IMR-90 (cell line): ENCODE results near the gene MIER2. TPM values are rescaled to one million over a fixed set of nuclear protein-coding genes. Genes with fewer than 3 reads are reported as not detected.

ENCODE experiments used
- ATAC-seq: fragments of 200-7000 bp; cut with Tn5 transposase; 2 replicates; pipeline ENCODE4 v1.9.1; 2020; ENCODE audit warnings: low read depth, mild to moderate bottlenecking, moderate library complexity
- BruUV-seq: library from RNA; stranded (reverse); fragments of 400-500 nt; replicated peaks from 2 replicates; lab custom pipeline; 2021; lab: Mats Ljungman, UMichigan
- CTCF ChIA-PET: fragments of 300-600 bp; formaldehyde crosslinking; extraction: SDS; loops from one replicate; lab custom pipeline; 2021; ENCODE audit warnings: antibody characterized with exemption; lab: Yijun Ruan, JAX
- POLR2A ChIA-PET: fragments of 300-600 bp; sonication (Branson Sonifier 250); formaldehyde crosslinking; loops from one replicate; lab custom pipeline; 2022; ENCODE audit warnings: antibody characterized with exemption; ENCODE audit not compliant: unreplicated experiment; lab: Charles Lee
- DNase-seq: peaks from one replicate; pipeline ENCODE4 v3.0.0; 2013
- H2AFZ ChIP-seq: replicated peaks from 2 replicates; pipeline ENCODE3; 2013; ENCODE audit warnings: low read length, mild to moderate bottlenecking; ENCODE audit not compliant: poor library complexity
- H2AK5ac ChIP-seq: 2 replicates; pipeline ENCODE4 v1.6.1; 2013; ENCODE audit warnings: low read depth, low read length, inconsistent platforms
- H2AK9ac ChIP-seq: replicated peaks from 2 replicates; pipeline ENCODE3; 2013; ENCODE audit warnings: mild to moderate bottlenecking, low read depth, low read length, moderate library complexity; ENCODE audit not compliant: poor library complexity
- H2BK120ac ChIP-seq: 2 replicates; pipeline ENCODE4 v1.6.1; 2013; ENCODE audit warnings: low read depth, low read length, inconsistent platforms
- H2BK15ac ChIP-seq: 3 replicates; pipeline ENCODE4 v1.6.1; 2013; ENCODE audit warnings: low read depth, low read length, inconsistent platforms
- H2BK20ac ChIP-seq: 2 replicates; pipeline ENCODE4 v1.6.1; 2013; ENCODE audit warnings: low read depth, mild to moderate bottlenecking, inconsistent platforms, low read length, moderate library complexity
- H2BK5ac ChIP-seq: 2 replicates; pipeline ENCODE4 v1.6.1; 2013; ENCODE audit warnings: mild to moderate bottlenecking, low read depth, low read length, inconsistent platforms; ENCODE audit not compliant: poor library complexity, severe bottlenecking
- H3K14ac ChIP-seq: replicated peaks from 2 replicates; pipeline ENCODE4 v1.6.1; 2013; ENCODE audit warnings: low read depth, low read length, inconsistent platforms
- H3K18ac ChIP-seq: 2 replicates; pipeline ENCODE4 v1.6.1; 2013; ENCODE audit warnings: low read depth, low read length, control low read depth
- H3K23ac ChIP-seq: 2 replicates; pipeline ENCODE4 v1.6.1; 2013; ENCODE audit warnings: low read depth, low read length, inconsistent platforms
- H3K27ac ChIP-seq: 2 replicates; pipeline ENCODE4 v1.5.1; 2013; ENCODE audit warnings: mild to moderate bottlenecking, control low read depth, low read length; ENCODE audit not compliant: insufficient read depth
- H3K27me3 ChIP-seq: 2 replicates; pipeline ENCODE4 v1.6.1; 2013; ENCODE audit warnings: low read length; ENCODE audit not compliant: control insufficient read depth, insufficient read depth
- H3K36me3 ChIP-seq: 2 replicates; pipeline ENCODE4 v1.6.1; 2013; ENCODE audit warnings: low read length, mixed read lengths; ENCODE audit not compliant: control insufficient read depth, insufficient read depth
- H3K4ac ChIP-seq: 2 replicates; pipeline ENCODE4 v1.6.1; 2013; ENCODE audit warnings: low read depth, low read length, inconsistent platforms
- H3K4me1 ChIP-seq: 2 replicates; pipeline ENCODE4 v1.6.1; 2013; ENCODE audit warnings: low read length, mixed read lengths; ENCODE audit not compliant: control insufficient read depth, insufficient read depth
- H3K4me2 ChIP-seq: 2 replicates; pipeline ENCODE4 v1.6.1; 2013; ENCODE audit warnings: low read depth, mild to moderate bottlenecking, control low read depth, low read length, moderate library complexity
- H3K4me3 ChIP-seq: 2 replicates; pipeline ENCODE4 v1.5.1; 2013; ENCODE audit warnings: low read depth, mild to moderate bottlenecking, control low read depth, low read length, moderate library complexity; ENCODE audit not compliant: insufficient read depth
- H3K56ac ChIP-seq: 2 replicates; pipeline ENCODE4 v1.6.1; 2013; ENCODE audit warnings: low read length, inconsistent platforms; ENCODE audit not compliant: insufficient read depth; ENCODE audit errors: extremely low read depth
- H3K79me1 ChIP-seq, 2 experiments: 2 replicates each; pipeline ENCODE4 v1.6.1; 2013; ENCODE audit warnings: low read length in 2 of 2, inconsistent platforms in 1 of 2, low read depth in 1 of 2
- H3K9ac ChIP-seq: 2 replicates; pipeline ENCODE4 v1.6.1; 2013; ENCODE audit warnings: low read depth, low read length, control low read depth
- H3K9me1 ChIP-seq: 2 replicates; pipeline ENCODE4 v1.6.1; 2013; ENCODE audit warnings: low read length, inconsistent platforms; ENCODE audit not compliant: insufficient read depth
- H3K9me3 ChIP-seq: 2 replicates; pipeline ENCODE4 v1.6.1; 2013; ENCODE audit warnings: low read length; ENCODE audit not compliant: control insufficient read depth, insufficient read depth
- H4K20me1 ChIP-seq: 2 replicates; pipeline ENCODE4 v1.6.1; 2013; ENCODE audit warnings: low read length, inconsistent platforms; ENCODE audit not compliant: insufficient read depth
- H4K5ac ChIP-seq: 2 replicates; pipeline ENCODE4 v1.6.1; 2013; ENCODE audit warnings: mild to moderate bottlenecking, low read depth, low read length, control low read depth
- H4K8ac ChIP-seq, 2 experiments: 2 replicates each; pipeline ENCODE4 v1.6.1; 2013; ENCODE audit warnings: low read depth in 2 of 2, low read length in 2 of 2, control low read depth in 1 of 2, inconsistent platforms in 1 of 2
- H4K91ac ChIP-seq: 2 replicates; pipeline ENCODE4 v1.6.1; 2013; ENCODE audit warnings: low read depth, low read length, inconsistent platforms; ENCODE audit not compliant: insufficient read depth
- CHD1 ChIP-seq: IDR thresholded peaks from 2 replicates; pipeline ENCODE4 v1.6.1; 2012; ENCODE audit warnings: low read depth, low read length, improper control_type of control experiment
- FOS ChIP-seq: fragments of 150-350 bp; IDR thresholded peaks from 2 replicates; pipeline ENCODE4 v1.6.1; 2016; ENCODE audit warnings: low read depth, low read length
- MAFK ChIP-seq: IDR thresholded peaks from 2 replicates; pipeline ENCODE4 v1.6.1; 2012; ENCODE audit warnings: low read depth, low read length, improper control_type of control experiment
- MAZ ChIP-seq: IDR thresholded peaks from 2 replicates; pipeline ENCODE4 v1.6.1; 2012; ENCODE audit warnings: low read depth, mild to moderate bottlenecking, low read length, improper control_type of control experiment, moderate library complexity, borderline replicate concordance
- MXI1 ChIP-seq: IDR thresholded peaks from 2 replicates; pipeline ENCODE4 v1.6.1; 2012; ENCODE audit warnings: low read depth, mild to moderate bottlenecking, low read length, moderate library complexity, borderline replicate concordance
- POLR2A ChIP-seq: IDR thresholded peaks from 2 replicates; pipeline ENCODE4 v1.6.1; 2012; ENCODE audit warnings: mild to moderate bottlenecking, low read depth, low read length
- RAD21 ChIP-seq: IDR thresholded peaks from 2 replicates; pipeline ENCODE4 v1.6.1; 2012; ENCODE audit warnings: low read length, improper control_type of control experiment
- RCOR1 ChIP-seq: IDR thresholded peaks from 2 replicates; pipeline ENCODE4 v1.6.1; 2012; ENCODE audit warnings: mild to moderate bottlenecking, low read length, improper control_type of control experiment; ENCODE audit not compliant: insufficient replicate concordance
- RFX5 ChIP-seq: IDR thresholded peaks from 2 replicates; pipeline ENCODE4 v1.8.0; 2012; ENCODE audit warnings: low read depth, mild to moderate bottlenecking, low read length, moderate library complexity
- SMC3 ChIP-seq: fragments of 150-350 bp; IDR thresholded peaks from 2 replicates; pipeline ENCODE4 v1.6.1; 2016; ENCODE audit warnings: low read depth, mild to moderate bottlenecking, antibody characterized with exemption, low read length, moderate library complexity
- WGBS, 2 experiments: methylation state at CpG; one replicate each; pipeline versions ENCODE4 v1.1.5 to v1.1.7; 2013; ENCODE audit warnings: missing lambda C conversion rate in 2 of 2; ENCODE audit not compliant: insufficient read length in 1 of 2; ENCODE audit errors: extremely low coverage in 2 of 2; 5-methylcytosine and 5-hydroxymethylcytosine counted together
- dilution Hi-C: fragments of 300-500 bp; cut with HindIII; formaldehyde crosslinking; loops from one replicate; pipeline ENCODE4 v1.14.3; 2018; ENCODE audit warnings: low sequenced_read_pairs; ENCODE audit not compliant: unreplicated experiment
- in situ Hi-C: fragments of 300-500 bp; cut with MboI; formaldehyde crosslinking; loops from 3 replicates; pipeline ENCODE4 v1.14.3; 2019; ENCODE audit warnings: low sequenced_read_pairs, inconsistent platforms, mixed read lengths
- intact Hi-C: fragments of 100-400 bp; cut with micrococcal nuclease; formaldehyde crosslinking; loops from 2 replicates; pipeline ENCODE4 v1.10.0; 2022
- polyA plus RNA-seq, 3 experiments: library from polyadenylated mRNA; depleted of rRNA; stranded (reverse); fragments of >200 nt; gene quantifications; 2 replicates each; pipeline ENCODE4 v1.2.3, GENCODE V29; 2012; ENCODE audit warnings: low replicate concordance in 1 of 3
- total RNA-seq: library from RNA; depleted of rRNA; stranded (reverse); fragments of >200 nt; gene quantifications from 2 replicates; pipeline ENCODE4 v1.2.3, GENCODE V29; 2012
- TF ChIP-seq, protein P1 (sequence below): conservative IDR thresholded peaks from 2 replicates; pipeline ENCODE4 v1.5.1; 2012; ENCODE audit warnings: mild to moderate bottlenecking, low read depth, low read length, improper control_type of control experiment
- TF ChIP-seq, protein P2 (sequence below): fragments of 150-350 bp; IDR thresholded peaks from 2 replicates; pipeline ENCODE4 v1.6.1; 2016; ENCODE audit warnings: low read depth, mild to moderate bottlenecking, low read length, moderate library complexity, borderline replicate concordance

Gene MIER2
- total and polyA plus RNA-seq, 2 of the 4 experiments (the other 2 are of a cell fraction): 28.0 to 28.4 TPM

DNA sequence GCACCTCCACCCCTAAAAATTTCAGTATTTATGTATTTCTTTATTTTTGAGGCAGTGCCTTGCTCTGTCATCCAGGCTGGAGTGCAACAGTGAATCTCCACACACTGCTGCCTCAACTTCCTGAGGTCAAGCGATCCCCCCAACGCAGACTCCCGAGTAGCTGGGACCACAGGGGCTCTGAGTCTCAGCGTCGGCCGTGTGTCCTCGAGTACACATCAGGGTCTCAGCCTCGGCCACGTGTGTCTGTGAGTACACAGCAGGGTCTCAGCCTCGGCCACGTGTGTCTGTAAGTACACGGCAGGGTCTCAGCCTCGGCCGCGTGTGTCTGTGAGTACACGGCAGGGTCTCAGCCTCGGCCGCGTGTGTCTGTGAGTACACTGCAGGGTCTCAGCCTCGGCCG lies 43.2 kb upstream of the MIER2 start:
- Histone ChIP-seq H3K4ac (no peak overlapping the region), H3K27ac (no peak overlapping the region), H3K9ac (no peak overlapping the region), H2BK5ac (no peak overlapping the region), H3K56ac (no peak overlapping the region), H2AK5ac (no peak overlapping the region), H3K4me2 (no peak overlapping the region), H3K18ac (no peak overlapping the region), H3K36me3 (no peaks in the 10 kb centered on the region), H4K91ac (no peak overlapping the region), H2BK15ac (no peak overlapping the region), H3K79me1 (no peaks in the 10 kb centered on the region), H3K9me3 (peaks cover under 1% of the 10 kb centered on the region; the same call in 1 of the 2 replicates), H2BK20ac (no peak overlapping the region), H2AFZ (no peak overlapping the region), H4K8ac (no peak overlapping the region), H3K27me3 (peaks cover 16% of the 10 kb centered on the region), H3K14ac (no peak overlapping the region), H3K9me1 (no peaks in the 10 kb centered on the region), H4K5ac (no peak overlapping the region), H3K4me1 (peaks cover 2% of the 10 kb centered on the region; the same call in 1 of the 2 replicates), H4K20me1 (no peaks in the 10 kb centered on the region), H3K4me3 (no peak overlapping the region), H3K23ac (no peak overlapping the region), H2AK9ac (no peak overlapping the region), H2BK120ac (no peak overlapping the region)
- DNase-seq: no peak
- ChIA-PET CTCF (no interaction called here), POLR2A (no interaction called here)
- intact Hi-C loops: no loop called here
- dilution Hi-C loops: no loop called here
- WGBS, 2 experiments: 100% methylated on average over 1 of the region's 21 CpGs; no CpG with 5 or more reads in 1 of the 2 experiments
- no peak for ATAC-seq
- in situ Hi-C loops: no loop called here
- no peak for TF ChIP-seq POLR2A
- TF ChIP-seq, protein P1, sequence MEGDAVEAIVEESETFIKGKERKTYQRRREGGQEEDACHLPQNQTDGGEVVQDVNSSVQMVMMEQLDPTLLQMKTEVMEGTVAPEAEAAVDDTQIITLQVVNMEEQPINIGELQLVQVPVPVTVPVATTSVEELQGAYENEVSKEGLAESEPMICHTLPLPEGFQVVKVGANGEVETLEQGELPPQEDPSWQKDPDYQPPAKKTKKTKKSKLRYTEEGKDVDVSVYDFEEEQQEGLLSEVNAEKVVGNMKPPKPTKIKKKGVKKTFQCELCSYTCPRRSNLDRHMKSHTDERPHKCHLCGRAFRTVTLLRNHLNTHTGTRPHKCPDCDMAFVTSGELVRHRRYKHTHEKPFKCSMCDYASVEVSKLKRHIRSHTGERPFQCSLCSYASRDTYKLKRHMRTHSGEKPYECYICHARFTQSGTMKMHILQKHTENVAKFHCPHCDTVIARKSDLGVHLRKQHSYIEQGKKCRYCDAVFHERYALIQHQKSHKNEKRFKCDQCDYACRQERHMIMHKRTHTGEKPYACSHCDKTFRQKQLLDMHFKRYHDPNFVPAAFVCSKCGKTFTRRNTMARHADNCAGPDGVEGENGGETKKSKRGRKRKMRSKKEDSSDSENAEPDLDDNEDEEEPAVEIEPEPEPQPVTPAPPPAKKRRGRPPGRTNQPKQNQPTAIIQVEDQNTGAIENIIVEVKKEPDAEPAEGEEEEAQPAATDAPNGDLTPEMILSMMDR: no peak
- TF ChIP-seq FOS: no peak
- no peak for TF ChIP-seq RFX5
- no peak for TF ChIP-seq RAD21
- TF ChIP-seq RCOR1: no peak
- no peak for TF ChIP-seq MXI1
- TF ChIP-seq, protein P2, sequence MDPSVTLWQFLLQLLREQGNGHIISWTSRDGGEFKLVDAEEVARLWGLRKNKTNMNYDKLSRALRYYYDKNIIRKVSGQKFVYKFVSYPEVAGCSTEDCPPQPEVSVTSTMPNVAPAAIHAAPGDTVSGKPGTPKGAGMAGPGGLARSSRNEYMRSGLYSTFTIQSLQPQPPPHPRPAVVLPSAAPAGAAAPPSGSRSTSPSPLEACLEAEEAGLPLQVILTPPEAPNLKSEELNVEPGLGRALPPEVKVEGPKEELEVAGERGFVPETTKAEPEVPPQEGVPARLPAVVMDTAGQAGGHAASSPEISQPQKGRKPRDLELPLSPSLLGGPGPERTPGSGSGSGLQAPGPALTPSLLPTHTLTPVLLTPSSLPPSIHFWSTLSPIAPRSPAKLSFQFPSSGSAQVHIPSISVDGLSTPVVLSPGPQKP: no peak
- no peak for TF ChIP-seq MAZ
- no peak for TF ChIP-seq MAFK
- no peak for TF ChIP-seq SMC3
- no peak for TF ChIP-seq CHD1
- BruUV-seq: no TSS peak
